HG02943 (cell line): ENCODE measurements around the gene BCKDK.

Experiments
- ATAC-seq: cut with Tn5 transposase; IDR thresholded peaks from one replicate; pipeline ENCODE4 v1.9.1; 2021; ENCODE audit warnings: mild to moderate bottlenecking, low read depth, moderate library complexity; ENCODE audit not compliant: unreplicated experiment

BCKDK gene

DNA sequence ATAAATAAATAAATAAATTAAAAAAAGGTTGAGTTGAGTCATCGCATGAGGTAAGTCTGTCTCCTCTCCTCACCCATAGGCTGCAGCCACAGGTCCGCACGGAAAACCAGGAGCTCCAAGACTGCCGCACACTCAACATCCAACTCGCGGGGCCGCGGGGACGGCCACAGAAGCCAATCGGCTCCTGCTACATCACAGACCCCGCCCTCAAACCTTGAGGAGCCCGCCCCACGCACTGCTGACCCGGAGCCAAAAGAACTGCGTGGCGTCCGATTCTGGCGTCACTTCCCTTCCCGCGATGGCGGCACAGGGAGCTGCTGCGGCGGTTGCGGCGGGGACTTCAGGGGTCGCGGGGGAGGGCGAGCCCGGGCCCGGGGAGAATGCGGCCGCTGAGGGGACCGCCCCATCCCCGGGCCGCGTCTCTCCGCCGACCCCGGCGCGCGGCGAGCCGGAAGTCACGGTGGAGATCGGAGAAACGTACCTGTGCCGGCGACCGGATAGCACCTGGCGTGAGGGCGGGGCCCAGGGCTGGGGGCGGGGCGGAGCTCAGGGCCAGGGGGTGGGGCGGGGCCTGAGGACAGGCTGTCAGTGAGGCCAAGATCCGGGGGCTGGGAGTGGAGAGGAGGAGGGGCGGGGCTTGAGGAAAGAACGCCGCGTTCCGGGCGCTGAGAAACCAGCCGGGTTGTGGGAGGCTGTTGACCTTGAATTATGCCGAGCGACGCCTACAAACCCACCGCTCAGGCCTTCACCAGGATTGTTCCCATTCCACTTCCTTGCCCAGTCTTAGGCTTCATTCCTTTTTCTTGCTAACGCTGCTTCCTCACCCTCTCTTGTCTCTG is 9.4 kb downstream of the BCKDK start, which contains the start of gene KAT8:
Gene KAT8, plus strand, starts transcription at position 281 of the 839 bp plus-strand sequence. Its CDS starts 18 bp downstream, at position 299.
- ATAC-seq = peak; percentile 86

DNA sequence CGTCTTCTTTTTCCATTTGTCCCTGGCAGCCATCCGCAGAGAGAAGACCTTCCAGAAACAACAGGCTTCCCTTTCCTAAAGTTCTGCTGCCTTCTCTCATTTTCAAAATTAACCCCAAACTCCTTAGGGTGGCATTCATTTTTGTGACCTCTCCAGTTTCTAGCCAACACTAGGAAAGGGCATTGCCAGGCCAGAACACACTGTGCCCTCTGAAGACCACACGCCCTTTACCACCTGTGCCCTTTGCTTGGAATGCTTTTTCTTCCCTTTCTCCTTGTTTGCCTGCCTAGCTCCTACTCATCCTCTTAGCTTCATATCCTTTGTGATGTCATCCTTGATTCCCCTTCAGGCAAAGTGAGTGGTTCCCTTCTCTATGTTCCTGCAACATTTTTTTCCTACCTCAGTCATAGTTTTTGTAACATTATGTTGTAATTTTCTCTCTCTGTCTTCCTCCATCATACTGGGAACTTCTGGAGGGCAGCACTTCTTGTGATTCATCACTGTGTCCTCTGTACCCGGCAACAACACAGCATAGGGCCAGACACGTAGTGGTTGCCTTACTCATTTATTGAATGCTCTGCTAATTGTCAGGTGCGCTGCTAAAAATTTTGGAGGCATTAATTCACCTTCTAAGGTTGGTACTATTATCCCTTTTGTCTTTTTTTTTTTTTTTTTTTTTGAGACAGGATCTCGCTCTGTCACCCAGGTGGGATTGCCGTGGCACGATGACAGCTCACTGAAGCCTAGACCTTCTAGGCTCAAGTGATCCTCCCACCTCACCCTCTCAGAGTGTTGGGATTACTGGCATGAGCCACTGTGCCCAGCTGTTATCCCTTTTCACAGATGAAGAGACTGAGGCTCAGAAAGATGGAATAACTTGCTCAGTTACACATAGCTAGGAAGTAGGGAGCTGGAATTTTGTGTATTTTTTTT is 10.3 kb downstream of the BCKDK start:
- no peak for ATAC-seq

DNA sequence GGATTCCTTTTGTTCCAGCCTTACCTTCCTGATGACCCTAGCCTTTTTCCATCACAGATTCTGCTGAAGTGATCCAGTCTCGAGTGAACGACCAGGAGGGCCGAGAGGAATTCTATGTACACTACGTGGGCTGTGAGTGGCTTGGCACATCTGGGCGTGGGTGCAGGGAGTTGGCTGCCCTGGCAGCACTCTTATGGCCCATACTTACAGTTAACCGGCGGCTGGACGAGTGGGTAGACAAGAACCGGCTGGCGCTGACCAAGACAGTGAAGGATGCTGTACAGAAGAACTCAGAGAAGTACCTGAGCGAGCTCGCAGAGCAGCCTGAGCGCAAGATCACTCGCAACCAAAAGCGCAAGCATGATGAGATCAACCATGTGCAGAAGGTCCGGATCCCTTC is 11.9 kb downstream of the BCKDK start:
- no peak for ATAC-seq

DNA sequence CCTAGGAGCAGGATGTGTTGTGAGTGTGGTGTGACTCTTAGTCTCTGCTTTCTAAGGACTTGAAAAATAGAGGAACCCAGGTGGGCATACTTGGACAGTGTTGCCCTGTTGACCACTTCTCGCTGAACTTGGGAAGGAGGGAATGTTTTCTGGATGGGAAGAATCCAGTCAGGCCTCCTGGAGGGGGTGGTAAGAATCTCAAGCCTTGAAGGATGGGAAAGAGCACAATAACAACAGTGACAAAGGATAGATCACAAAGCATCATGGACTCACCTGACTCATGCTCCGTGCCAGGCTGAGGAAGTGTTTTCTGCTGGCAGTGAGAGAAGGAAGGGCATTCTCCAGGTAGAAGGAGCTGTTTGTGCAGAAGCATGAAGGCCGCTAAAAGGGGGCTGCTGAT is 17.7 kb downstream of the BCKDK start:
- ATAC-seq = no peak

DNA sequence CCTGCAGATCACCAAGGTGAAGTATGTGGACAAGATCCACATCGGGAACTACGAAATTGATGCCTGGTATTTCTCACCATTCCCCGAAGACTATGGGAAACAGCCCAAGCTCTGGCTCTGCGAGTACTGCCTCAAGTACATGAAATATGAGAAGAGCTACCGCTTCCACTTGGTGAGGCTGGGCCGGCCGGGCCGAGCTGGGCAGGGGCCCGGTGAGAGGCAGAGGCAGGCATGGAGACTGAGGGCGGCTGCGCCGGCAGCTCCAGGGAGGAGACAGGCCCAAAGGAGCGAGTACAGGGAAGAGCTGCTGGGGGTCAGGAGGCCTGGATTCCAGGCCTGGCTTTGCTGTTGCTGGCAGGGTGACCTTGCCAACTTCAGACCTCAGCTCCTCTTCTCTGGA is 19.0 kb downstream of the BCKDK start:
- no peak for ATAC-seq

DNA sequence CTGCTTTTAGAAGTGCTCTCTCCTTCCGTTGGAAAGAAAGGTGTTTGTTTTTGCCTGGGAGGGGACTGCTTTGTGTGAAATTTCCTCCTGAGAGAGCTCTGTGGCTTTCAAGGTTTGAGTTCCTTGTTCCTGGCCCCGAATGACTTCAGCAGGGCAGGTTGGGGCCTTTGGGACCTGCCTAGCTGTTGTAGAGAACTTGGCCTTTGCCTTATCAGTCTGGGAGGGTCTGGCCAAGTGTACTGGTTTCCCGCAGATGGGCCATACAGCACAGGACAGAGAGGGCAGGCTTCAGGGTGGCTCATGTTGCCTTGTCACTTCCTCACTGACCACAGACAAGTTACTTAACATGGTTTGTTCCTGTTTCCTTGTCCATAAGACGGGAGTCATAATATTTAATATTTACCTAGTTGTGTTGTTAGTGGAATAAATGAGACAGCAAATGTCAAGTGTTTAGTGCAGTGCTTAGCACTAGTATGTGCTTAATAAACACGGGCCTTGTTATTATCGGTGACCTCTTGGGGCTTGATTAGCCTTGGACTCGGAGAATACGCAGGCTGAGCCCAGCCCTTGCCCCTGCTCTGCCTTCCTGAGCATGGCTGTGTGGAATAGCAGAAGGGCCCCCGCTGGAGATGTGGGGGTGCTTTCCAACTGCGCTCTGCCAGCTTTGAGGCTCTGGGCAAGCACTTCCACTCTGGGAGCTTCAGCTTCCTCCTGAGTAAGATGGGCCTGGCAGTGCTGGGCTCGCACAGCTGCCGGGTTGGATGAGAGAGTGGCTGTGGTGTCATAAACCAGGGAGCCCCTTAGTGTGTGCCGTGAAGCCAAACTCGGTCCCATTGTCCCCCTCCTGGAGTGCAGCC is 20.8 kb downstream of the BCKDK start:
- ATAC-seq = no peak

DNA sequence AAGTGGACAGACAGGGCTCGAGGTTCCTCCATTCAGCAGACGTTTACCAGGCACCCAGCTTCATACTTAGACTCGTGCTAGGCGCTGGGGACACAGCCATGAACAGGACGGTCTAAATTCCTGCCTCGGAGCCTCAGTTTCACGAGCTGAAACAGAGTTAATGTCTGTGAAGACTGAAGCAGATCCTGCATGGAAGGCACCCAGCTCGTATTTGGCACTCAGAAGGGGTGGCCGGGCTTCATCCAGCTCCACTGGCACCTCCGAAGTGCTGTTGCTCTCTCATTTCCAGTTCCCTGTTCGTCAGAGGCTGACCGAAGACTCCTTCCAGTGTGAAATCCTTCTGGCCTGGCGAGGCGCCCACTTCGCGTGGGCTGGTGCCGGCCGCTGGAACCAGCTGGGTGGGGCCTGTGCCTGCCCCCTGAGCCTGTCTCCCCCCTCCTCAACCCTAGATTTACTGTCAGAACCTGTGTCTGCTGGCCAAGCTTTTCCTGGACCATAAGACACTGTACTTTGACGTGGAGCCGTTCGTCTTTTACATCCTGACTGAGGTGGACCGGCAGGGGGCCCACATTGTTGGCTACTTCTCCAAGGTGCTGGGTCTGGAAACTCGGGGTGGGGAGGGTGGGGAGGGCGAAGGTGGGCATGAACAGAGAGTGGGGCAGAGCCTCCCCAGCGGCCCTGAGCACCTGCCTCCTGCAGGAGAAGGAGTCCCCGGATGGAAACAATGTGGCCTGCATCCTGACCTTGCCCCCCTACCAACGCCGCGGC is 21.6 kb downstream of the BCKDK start:
- ATAC-seq = no peak

DNA sequence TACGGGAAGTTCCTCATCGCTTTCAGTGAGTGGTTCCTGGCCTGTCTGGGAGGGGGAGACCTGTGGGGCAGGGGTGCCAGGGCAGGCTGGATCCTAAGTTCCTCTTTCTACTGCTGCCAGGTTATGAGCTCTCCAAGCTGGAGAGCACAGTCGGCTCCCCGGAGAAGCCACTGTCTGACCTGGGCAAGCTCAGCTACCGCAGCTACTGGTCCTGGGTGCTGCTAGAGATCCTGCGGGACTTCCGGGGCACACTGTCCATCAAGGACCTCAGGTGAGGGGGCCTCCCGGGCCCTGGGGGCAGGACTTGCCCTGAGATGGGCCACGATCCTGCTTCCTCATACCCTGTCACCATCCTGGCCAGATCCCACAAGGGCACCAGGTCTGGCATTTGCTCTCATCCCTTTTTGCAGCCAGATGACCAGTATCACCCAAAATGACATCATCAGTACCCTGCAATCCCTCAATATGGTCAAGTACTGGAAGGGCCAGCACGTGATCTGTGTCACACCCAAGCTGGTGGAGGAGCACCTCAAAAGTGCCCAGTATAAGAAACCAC is 22.2 kb downstream of the BCKDK start:
- no peak for ATAC-seq

DNA sequence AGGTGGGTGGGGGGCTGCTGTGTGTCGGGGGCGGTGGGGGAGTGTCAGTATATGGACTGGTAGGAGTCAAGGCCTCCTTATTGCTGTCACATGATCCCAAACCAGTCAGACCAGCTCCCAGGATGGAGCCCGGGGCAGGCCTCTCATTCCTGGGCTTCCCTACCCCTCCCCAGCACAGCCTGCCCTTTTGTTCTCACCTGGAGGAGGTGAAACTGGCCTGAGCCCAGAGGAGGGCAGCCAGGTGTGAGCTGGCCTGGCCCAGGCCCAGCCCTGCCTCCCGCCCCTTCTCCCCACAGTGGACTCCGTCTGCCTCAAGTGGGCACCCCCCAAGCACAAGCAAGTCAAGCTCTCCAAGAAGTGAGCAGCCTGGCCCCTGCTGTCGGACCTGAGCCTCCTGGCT is 22.7 kb downstream of the BCKDK start:
- ATAC-seq = no peak

DNA sequence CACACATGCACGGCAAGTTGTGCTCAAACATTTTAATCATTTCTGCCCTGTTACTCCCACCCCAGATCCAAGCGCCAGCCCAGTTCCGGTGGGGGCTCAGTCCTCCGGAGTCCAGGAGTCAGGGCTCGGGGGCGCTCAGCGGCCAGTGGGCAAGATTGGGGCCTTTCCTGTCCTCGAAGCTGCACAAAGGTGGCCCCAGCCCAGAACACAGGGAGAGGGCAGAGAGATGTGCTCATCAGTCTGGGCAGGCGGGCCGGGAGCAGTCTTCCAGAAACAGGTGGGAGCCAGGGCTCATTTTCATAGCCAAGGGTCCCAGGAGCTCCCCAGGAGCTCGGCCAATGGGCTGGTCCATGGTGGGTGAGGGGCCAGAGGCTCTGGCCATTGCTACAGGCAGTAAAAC is 23.2 kb downstream of the BCKDK start:
- no peak for ATAC-seq

DNA sequence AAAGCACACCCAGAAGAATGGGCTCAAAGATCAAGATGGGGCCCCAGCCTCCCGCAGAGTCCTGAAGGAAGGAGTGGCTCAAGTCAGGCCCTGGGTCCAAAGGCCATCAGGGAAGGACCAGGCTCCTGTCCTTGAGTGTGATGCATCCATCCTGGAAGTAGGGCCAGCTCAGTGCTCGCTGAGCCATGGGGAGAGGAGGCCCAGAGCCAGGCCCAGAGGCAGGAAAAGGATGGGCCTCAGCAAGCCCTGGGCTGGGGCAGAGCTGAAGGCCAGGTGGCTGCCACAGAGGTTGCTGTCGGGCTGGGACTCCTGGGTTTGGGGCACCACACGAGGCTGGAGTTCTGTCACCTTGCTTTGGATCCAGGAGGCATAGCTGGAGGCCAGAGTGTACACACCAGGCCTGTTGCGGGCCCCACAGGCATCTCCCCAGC is 23.7 kb downstream of the BCKDK start:
- no peak for ATAC-seq

DNA sequence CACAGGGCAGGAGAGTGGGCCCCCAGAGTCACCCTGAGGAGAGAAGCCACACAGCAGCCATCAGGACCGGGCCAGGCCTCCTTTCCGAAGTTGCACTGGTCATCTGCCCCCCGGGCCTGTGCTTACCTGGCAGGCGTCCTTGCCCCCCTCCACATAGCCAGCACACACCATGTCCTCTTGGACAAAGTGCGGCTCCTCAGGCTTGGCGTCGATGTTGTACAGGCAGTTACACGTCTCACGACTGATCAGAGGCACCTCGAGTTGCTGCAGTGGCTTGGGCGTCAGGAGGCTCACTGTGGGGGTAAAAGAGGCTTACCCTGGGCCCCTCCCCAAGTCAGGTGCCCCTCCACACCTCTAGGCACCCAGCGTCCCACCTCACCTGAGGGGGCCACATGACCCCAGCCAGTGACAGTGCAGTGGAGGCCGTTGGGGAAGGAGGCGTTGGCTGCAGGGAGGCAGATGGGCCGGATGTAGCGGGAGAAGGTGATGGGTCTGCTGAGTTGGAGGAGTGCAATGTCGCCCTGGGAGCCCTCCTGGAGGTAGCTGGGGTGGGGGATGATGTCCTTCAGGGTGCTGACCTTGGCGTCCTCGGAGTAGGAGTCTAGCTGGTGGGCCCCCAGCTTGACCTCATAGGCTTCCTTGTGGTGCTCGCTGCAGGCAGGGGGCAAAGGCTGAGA is 24.3 kb downstream of the BCKDK start:
- no peak for ATAC-seq

DNA sequence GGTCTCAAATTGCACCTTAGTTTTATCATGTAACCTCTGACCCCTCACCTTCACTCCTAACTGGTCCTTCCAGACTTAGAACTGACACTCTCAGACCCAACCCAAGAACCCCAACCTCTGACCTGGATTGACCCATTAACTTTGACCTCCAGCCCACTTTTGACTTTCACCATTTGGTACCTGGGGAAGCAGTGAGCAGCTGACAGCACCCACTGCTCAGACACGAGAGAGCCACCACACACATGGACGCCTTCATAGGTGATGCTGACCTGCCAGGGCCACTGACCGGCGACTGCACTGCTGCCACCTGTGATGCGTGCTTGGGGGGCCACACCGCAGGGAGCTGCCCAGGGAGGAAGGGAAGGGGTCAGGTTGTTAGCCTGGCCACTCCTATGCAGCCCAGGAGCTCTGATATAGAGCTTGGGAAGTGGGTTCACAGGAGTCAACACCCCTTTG is 24.9 kb downstream of the BCKDK start:
- no peak for ATAC-seq

DNA sequence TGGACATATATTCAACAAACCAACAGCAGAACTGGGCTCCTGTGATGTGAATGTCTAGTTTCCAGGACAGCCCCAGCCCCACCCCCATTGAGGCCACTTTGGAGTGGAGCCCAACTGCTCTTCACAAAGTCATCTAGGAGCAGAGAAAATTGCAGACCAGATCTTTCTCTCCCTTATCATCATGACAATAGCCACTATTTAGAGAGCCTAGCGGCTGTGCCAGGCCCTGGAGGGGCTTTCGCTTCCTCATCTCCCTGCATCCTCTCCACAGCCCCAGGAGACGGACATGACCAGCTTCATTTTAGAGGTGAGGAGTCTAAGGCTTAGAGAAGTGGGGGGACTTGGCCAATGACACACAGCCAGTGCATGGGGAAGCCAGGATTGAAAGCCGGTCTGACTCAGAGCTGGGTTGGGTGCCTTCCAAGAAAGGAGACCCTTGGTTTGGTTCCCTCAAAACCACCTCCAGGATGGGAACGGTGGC is 25.9 kb downstream of the BCKDK start:
- no peak for ATAC-seq

DNA sequence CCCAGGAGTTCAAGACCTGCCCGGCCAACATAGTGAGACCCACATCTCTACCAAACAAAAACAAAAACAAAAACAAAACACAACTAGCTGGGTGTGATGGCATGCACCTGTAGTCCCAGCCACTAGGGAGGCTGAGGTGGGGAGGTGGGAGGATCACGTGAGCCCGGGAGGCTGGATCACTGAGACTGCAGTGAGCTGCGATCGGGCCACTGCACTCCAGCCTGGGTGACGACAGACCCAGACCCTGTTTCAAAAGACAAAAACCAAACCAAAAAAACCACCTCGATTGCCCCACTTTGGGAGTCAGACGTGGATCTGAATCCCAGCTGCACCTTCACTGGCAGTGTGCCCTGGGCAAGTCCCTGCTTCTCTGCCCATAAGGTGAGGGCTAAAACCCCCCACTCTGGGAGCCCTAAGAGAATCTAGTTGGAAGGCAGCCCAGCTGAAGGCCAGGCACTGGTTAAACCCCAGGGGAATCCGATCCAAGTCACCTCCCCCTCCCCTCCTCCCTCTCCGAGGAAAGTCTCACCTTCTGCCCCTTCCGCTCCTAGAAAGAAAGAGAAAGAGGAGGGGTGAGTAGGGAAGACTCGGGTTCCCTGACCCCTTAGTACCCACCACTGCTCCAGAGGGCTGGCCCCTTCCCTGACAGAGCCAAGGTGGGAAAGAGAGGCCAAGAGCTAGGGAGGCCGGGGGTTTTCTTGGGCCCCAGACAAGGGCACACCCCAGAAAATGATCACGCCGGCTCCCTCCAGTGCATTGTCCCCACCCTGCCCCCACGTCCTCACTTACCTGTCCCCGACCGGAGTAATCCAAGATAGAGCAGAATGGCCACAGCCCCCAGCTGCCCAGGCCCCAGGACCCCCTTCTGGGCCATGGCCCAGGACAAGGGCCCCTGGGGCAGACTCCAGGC is 26.7 kb downstream of the BCKDK start:
- no peak for ATAC-seq

DNA sequence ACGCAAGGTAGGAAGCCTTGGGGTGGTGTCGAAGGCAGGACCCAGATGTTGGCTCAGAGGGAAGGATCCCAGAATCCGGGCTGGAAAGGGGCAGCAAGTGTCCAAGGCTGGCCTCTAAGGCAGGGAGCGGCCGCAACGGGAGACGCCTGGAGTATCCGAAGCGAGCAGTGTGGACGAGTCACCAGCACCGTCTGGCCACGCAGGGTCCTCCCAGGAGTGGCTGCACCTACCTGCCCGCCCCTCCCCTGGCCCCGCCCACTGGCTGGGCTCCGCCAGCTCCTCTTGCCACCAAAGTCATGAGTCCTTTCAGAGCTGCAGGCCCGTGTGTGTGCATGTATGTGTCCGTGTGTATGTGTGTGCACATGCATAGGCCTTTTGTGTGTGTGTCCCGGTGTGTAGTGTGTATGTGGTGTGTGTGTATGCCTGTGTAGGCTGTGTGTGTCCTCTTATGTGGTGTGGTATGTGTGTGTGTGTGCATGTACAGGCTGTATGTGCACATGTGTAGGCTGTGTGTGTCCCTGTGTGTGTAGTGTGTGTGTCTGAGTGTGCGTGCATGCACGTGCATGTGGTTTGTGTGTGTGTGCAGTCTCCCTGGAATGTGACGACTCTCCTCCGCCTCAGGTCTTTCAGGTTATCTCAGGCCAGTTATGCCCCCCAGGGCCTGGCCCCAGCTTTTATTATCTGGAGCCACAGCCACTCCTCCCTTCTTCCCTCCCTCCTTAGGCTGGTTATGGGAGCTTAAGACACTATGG is 27.5 kb downstream of the BCKDK start, which contains the start of gene PRSS8:
Gene PRSS8, minus strand, starts transcription at position 193 of the 752 bp plus-strand sequence. CDS start 229 bp downstream, outside the sequence.
- ATAC-seq = no peak

DNA sequence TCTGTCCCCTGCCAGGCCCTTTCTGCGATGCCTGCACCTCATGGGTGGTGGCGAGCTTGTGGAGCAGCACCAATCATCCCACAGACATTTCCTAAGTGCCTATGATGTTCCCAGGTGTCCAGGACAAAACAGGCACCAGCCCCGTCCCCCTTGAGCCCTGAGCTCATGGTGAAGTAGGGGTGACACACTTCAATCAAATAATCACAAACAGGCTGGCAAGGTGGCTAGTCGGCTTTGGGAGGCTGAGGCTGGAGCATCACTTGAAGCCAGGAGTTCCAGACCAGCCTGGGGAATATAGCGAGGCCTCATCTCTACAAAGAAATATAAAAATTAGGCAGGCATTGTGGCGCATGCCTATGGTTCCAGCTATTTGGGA is 28.1 kb downstream of the BCKDK start:
- ATAC-seq = no peak
